HS-27A (cell line): ENCODE data around the gene XXYLT1.

Source experiments
- DNase-seq: peaks from one replicate; pipeline ENCODE4 v3.0.0-alpha.2; 2012; ENCODE audit warnings: low read depth, missing footprints

The XXYLT1 gene

GRCh38 chr3:195184716-195185421 is 86.1 kb downstream of the XXYLT1 start:
- DNase-seq = no peak

- DNase-seq = no peak
Observed at GRCh38 chr3:195183071-195183776, 87.7 kb downstream of the XXYLT1 start.

GRCh38 chr3:195182470-195182795 is 88.5 kb downstream of the XXYLT1 start:
- no peak for DNase-seq

- no peak for DNase-seq
Observed at GRCh38 chr3:195181741-195182469, 89.1 kb downstream of the XXYLT1 start.

GRCh38 chr3:195181113-195181498 is 89.9 kb downstream of the XXYLT1 start:
- DNase-seq = no peak

GRCh38 chr3:195180490-195181112 is 90.4 kb downstream of the XXYLT1 start:
- no peak for DNase-seq

- DNase-seq = no peak
Observed at GRCh38 chr3:195179776-195180489, 91.0 kb downstream of the XXYLT1 start.

GRCh38 chr3:195178124-195178910 is 92.6 kb downstream of the XXYLT1 start:
- no peak for DNase-seq

- DNase-seq = no peak
Observed at GRCh38 chr3:195177422-195178123, 93.4 kb downstream of the XXYLT1 start.

GRCh38 chr3:195176776-195177175 is 94.2 kb downstream of the XXYLT1 start:
- no peak for DNase-seq

- no peak for DNase-seq
Observed at GRCh38 chr3:195175476-195176337, 95.3 kb downstream of the XXYLT1 start.

- no peak for DNase-seq
Observed at GRCh38 chr3:195175076-195175475, 95.9 kb downstream of the XXYLT1 start.

GRCh38 chr3:195173657-195174056 is 97.3 kb downstream of the XXYLT1 start:
- DNase-seq = no peak

- DNase-seq = no peak
Observed at GRCh38 chr3:195172896-195173295, 98.1 kb downstream of the XXYLT1 start.

- no peak for DNase-seq
Observed at GRCh38 chr3:195172039-195172684, 98.8 kb downstream of the XXYLT1 start.

- DNase-seq = no peak
Observed at GRCh38 chr3:195171093-195171873, 99.7 kb downstream of the XXYLT1 start.

GRCh38 chr3:195170496-195170895 is 100.5 kb downstream of the XXYLT1 start:
- no peak for DNase-seq

- DNase-seq = no peak
Observed at GRCh38 chr3:195169011-195169649, 101.8 kb downstream of the XXYLT1 start.
